GM18505 (cell line): Measurements from ENCODE around the gene ZBTB46.
"Not testable (repeated sequence)": the region's sequence is repeated elsewhere in the genome, so short reads cannot be mapped to it uniquely, and the experiment has no call there.

Experiments used
- ATAC-seq: cut with Tn5 transposase; IDR thresholded peaks from one replicate; pipeline ENCODE4 v1.9.1; 2021; ENCODE audit not compliant: unreplicated experiment
- POLR2A ChIP-seq: IDR thresholded peaks from 4 replicates; pipeline ENCODE4 v1.6.1; 2011; ENCODE audit warnings: borderline replicate concordance; ENCODE audit not compliant: insufficient read depth, insufficient read length; ENCODE audit errors: extremely low read depth

The ZBTB46 gene

DNA sequence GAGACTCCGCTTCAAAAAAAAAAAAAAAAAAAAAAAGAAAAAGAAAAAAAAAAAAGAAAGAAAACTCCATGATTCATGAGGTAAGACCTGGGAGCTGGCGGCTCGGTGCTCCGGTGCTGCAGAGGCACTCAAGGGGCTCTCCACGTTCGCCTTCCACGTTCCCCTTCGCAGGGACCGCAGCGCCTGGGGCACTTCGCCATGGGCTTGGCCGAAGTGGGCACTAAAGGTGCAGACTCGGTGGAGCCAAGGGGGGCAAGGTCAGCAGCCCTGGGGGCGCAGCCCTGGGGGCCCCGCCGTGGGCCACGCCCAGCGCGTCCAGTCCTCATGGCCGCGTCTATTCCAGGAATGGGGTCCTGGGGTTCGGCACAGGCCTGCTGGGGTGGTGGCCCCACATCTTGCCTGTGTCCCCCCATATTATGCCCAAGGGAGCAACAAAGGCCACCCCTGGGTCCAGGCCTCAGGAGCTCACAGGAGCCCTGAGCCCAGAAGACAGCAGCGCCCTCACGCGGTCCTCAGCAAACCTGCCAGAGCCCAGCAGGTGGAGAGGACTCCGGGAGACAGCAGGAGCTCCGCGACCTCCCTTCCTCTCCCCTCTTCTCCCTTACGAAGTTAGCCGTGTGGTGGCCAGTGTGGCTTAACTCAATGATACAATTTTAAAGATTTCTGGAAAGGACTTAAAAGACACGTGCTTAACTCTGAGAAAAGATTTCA, 21.9 kb downstream of the ZBTB46 start:
- TF ChIP-seq POLR2A = no peak
- no peak for ATAC-seq

DNA sequence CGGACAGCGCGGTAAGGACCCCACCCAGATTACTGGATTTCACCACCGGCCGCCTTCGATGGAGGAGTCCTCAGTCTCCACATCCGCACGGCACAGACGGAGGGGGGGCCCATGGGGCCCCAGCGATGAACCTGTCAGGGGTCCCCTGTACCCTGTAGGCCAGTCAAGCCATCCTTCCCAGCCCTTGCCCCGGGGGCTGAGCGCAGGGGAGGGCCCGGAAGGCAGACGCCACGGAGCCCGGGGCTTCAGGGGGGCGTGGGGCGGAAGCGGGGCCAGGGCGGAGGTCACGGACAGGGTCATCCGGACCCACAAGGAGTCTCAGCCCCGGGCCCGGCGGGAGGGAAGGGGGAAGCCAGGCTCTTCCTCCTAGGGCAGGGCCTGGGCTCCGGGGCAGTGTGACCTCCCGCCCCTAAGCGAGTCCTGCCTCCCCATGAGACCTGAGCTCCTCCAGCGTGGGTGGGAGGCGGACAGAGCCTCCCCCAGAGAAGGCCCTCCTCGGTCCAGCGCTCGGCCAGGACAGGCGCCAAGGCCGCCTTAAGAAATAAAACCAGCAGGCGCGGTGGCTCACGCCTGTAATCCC, 22.8 kb downstream of the ZBTB46 start:
- TF ChIP-seq POLR2A = no peak
- no peak for ATAC-seq

DNA sequence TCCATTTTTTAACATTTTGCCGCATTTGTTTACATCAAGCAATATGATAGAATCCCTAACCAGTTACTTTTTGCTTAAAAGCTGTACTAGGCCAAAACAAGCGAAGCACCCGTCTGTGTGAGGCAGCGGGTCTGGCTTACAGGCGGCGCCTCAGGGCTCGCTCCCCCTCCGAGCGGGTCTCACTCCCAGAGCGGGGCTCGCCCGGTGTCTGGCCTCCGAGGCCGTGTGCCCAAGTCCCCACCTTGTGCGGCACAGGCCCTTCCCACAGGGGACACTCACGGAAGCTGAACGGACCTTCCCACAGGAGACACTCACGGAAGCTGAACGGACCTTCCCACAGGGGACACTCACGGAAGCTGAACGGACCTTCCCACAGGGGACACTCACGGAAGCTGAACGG, 23.4 kb downstream of the ZBTB46 start:
- TF ChIP-seq POLR2A = no peak

DNA sequence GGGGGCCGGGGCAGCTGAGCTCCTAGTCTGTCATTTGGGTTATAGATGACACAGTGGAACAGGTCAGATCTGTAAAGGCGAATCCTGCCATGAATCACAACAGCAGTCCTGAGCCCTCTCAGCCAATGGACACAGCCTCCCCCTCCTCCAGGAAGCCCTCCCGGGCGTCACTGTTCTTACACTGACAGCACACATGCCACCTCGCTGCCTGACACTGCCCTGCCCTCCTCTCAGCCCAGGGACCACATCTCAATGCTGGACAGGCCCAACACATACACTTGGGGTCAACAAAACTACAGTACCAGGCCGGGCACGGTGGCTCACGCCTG, 26.8 kb downstream of the ZBTB46 start:
- no peak for TF ChIP-seq POLR2A
- no peak for ATAC-seq

More for the DNA sequence above, 23.4 kb downstream of the ZBTB46 start:
- ATAC-seq = no peak

DNA sequence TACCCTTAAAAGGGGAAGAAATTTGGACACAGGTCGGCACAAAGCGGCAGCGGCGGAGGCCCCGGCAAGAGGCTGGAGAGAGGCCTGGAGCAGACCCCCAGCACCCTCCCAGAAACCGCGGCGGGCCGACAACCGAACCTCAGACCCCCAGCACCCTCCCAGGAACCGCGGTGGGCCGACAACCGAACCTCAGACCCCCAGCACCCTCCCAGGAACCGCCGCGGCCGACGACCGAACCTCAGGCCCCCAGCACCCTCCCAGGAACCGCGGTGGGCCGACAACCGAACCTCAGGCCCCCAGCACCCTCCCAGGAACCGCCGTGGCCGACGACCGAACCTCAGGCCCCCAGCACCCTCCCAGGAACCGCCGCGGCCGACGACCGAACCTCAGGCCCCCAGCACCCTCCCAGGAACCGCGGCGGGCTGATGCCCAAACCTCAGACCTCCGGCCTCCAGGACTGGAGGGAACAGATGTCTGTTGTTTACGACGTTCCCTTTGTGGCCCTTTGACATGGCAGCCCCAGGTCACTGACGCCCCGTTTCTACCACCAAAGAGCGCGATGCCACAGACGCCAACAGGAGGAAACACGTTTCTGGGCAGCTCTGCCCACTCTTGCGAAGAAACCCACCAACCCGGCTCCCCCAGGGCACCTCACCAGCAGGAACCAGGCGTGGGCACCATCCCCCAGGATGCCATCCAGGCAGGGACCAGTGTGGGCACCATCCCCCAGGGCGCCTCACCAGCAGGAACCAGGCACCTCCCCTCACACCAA, 28.4 kb downstream of the ZBTB46 start:
- no peak for ATAC-seq
- TF ChIP-seq POLR2A = no peak

DNA sequence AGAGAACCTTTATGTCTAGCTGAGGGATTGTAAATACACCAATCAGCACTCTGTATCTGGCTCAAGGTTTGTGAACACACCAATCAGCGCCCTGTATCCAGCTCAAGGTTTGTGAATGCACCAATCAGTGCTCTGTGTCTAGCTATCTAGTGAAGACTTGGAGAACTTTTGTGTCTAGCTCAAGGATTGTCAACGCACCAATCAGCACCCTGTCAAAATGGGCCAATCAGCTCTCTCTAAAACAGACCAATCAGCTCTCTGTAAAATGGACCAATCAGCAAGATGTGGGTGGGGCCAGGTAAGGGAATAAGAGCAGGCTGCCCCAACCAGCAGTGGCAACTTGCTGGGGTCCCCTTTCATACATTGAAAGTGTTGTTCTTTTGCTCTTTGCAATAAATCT, 29.9 kb downstream of the ZBTB46 start:
- ATAC-seq = not testable (repeated sequence)

DNA sequence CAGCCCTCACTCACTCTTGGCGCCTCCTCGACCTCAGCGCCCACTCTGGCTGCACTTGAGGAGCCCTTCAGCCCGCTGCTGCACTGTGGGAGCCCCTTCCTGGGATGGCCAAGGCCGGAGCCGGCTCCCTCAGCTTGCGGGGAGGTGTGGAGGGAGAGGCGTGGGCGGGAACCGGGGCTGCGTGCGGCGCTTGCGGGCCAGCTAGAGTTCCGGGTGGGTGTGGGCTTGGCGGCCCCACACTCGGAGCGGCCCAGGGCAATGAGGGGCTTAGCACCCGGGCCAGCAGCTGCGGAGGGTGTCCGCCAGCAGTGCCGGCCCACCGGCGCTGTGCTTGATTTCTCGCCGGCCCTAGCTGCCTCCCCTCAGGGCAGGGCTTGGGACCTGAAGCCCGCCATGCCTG, 30.7 kb downstream of the ZBTB46 start:
- not testable (repeated sequence) for ATAC-seq

DNA sequence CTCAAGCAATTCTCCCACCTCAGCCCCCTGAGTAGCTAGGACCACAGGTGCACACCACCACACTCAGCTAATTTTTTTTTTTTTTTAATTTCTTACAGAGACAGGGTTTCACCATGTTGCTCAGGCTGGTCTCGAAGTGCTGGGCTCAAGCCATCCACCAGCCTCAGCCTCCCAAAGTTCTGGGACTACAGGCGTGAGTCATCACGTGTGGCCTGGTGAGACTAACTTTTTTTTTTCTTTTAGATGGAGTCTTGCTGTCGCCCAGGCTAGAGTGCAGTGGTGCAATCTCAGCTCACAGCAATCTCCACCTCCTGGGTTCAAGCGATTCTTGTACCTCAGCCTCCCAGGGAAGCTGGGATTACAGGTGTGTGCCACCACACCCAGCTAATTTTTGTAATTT, 31.9 kb downstream of the ZBTB46 start:
- not testable (repeated sequence) for ATAC-seq

DNA sequence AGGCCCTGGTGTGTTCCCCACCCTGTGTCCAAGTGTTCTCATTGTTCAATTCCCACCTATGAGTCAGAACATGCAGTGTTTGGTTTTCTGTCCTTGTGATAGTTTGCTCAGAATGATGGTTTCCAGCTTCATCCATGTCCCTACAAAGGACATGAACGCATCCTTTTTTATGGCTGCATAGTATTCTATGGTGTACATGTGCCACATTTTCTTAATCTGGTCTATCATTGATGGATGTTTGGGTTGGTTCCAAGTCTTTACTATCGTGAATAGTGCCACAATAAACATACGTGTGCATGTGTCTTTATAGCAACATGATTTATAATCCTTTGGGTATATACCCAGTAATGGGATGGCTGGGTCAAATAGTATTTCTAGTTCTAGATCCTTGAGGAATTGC, 33.9 kb downstream of the ZBTB46 start:
- not testable (repeated sequence) for ATAC-seq

DNA sequence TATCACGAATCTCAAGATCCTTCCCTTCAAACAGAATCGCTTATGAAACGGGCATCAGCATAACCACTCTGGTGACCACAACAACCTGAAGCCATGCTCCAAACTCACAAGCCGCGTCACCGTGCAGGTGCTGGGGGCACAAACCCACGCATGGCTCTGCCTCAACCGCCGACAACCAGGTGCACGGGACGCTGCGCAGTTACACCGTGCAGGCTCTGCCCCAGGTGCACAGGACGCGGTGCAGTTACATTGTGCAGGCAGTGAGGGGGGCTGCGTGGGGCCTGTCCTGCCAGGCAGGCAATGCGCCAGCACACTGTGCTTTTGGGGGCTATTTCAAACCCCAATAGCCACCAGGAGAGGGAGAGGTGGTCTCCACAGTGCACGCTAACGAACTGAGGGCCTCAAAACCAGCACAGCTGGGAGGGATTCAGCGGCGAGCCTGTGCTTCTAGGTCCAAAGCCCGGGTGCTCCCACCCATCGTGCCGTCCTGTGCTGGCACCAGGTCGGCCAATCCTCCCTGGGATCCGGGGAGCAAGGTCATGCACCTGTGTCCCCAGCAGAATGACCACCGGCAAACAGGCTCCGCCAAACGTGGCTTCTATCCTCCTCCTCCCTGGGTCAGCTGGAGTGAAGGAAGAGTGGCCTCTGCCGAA, 35.8 kb downstream of the ZBTB46 start:
- ATAC-seq = no peak
- no peak for TF ChIP-seq POLR2A

DNA sequence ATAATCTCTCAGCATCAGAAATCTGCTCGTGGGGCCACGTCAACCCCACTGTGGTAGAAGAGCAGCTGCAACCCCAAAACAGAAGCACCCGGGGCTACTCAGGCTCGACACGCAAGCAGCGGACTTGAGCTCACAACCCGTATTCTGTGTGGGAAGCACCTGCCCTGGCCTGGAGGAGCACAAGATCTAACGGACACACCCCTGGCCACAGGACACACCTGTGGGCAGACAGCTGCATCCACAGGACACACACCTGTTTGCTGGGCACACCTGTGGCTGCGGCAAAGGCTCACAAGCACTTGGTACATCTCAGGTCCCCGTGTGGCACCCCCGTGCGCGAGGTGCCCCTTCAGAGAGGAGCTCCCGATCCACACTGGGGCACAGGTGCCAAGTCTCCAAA, 36.5 kb downstream of the ZBTB46 start:
- TF ChIP-seq POLR2A = no peak
- ATAC-seq = no peak

DNA sequence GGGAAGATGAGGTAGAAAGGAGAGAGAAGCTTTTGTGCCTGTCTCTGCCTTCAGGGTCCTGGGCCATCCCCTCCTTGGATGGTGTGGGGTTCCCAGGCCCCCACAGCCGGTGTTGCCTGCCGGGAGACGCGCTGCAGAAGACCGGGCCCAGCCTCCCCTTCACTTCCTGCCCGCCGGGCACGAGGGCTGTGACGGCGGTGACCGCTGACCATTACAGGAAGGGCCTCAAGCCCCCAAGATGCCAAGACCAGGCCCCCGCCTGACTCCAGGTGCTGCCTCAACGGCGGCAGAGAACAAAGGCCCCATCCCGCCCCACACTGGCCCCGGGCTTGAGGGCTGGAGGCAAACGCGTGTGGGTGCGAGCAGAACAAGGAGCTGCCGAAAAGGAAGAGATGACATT, 38.2 kb downstream of the ZBTB46 start:
- ATAC-seq = no peak
- TF ChIP-seq POLR2A = no peak

DNA sequence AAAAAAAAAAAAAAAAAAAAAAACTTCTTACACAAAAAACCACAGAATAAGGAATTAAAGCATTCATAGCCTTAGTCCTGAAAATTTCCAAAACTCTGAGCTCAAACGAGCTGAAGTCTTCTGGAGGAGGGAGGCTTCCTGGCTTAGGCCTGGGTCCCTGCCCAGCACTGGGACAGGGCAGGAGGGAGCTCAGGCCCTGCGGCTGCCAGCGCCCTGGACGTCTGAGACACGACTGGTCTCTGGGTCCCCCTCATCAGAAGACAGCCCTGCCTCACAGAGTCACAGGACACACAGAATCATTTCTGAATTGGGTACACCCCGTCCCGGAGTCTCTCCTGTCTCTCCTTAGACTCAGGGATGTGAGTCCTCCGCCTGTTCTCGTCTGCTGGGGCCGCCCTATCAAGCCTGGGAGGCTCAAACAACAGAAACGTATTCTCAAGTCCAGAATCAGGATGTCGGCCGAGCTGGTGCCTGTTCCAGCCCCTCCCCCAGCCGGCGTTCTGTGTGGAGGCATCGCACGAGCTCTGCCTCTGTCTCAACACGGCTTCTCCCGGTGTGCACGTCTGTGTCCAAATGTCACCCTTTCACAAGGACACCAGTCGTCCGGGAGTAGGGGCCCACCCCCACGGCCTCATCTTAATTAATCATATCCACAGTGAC, 39.4 kb downstream of the ZBTB46 start:
- no peak for TF ChIP-seq POLR2A
- no peak for ATAC-seq
